Mesothelial cell of epicardium (in vitro differentiated cells): ENCODE data around the gene FHIT. TPM values are rescaled to one million over a fixed set of nuclear protein-coding genes. Genes with fewer than 3 reads are reported as not detected.

Source experiments
- DNase-seq, 2 experiments: peaks; one replicate each; pipeline ENCODE4 v3.0.0; 2021; ENCODE audit warnings: low spot score in 2 of 2; ENCODE audit not compliant: unreplicated experiment in 2 of 2
- H3K27ac Mint-ChIP-seq: 2 replicates; pipeline ENCODE4 v1.8.0; 2021; ENCODE audit warnings: mixed read lengths
- H3K27me3 Mint-ChIP-seq: 2 replicates; pipeline ENCODE4 v1.8.0; 2021; ENCODE audit warnings: low read depth, mixed read lengths
- H3K36me3 Mint-ChIP-seq: 2 replicates; pipeline ENCODE4 v1.8.0; 2021; ENCODE audit warnings: mixed read lengths
- H3K4me1 Mint-ChIP-seq: 2 replicates; pipeline ENCODE4 v1.8.0; 2021; ENCODE audit warnings: mixed read lengths
- H3K4me3 Mint-ChIP-seq: 2 replicates; pipeline ENCODE4 v1.8.0; 2021; ENCODE audit warnings: mild to moderate bottlenecking, moderate library complexity, mixed read lengths
- H3K9me3 Mint-ChIP-seq: 2 replicates; pipeline ENCODE4 v1.8.0; 2021; ENCODE audit warnings: mixed read lengths
- total RNA-seq: library from RNA; stranded (reverse); gene quantifications from 3 replicates; pipeline ENCODE4 v1.2.1, GENCODE V29; 2021
- TF ChIP-seq, protein P1 (sequence below): fragments of 200-600 bp; sonication (generic); IDR thresholded peaks from one replicate; pipeline ENCODE4 v1.5.0; 2021; ENCODE audit warnings: antibody characterized with exemption; ENCODE audit not compliant: unreplicated experiment

Gene FHIT
- total RNA-seq, 1 donor from 2014 or later: 10.7 TPM

DNA sequence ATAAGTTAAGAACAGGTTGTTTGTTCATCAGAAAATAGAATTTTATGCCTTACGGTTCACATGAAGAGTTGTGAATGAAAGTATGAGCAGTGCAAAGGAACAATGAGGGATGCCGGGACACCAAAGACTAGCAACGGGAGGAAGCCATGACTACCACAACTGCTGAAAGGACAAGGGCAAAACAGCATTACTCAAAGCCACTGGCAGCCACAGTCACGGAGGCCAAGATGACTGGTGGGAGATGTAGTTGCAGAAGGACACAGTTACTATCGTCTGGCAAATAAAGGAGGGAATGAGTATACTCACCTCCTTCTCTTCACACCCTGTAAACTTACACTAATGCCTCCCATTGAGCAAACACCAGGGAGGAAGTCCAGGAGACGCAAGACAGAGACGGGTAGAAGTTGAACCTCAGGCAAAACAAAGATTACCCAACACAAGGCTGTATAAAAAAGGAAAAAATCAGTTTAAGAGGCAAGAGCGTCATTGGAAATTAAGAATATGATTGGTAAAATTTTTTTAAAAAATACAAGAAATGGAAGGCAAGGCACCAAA is 675.5 kb downstream of the FHIT start:
- TF ChIP-seq, protein P1, sequence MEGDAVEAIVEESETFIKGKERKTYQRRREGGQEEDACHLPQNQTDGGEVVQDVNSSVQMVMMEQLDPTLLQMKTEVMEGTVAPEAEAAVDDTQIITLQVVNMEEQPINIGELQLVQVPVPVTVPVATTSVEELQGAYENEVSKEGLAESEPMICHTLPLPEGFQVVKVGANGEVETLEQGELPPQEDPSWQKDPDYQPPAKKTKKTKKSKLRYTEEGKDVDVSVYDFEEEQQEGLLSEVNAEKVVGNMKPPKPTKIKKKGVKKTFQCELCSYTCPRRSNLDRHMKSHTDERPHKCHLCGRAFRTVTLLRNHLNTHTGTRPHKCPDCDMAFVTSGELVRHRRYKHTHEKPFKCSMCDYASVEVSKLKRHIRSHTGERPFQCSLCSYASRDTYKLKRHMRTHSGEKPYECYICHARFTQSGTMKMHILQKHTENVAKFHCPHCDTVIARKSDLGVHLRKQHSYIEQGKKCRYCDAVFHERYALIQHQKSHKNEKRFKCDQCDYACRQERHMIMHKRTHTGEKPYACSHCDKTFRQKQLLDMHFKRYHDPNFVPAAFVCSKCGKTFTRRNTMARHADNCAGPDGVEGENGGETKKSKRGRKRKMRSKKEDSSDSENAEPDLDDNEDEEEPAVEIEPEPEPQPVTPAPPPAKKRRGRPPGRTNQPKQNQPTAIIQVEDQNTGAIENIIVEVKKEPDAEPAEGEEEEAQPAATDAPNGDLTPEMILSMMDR: no peak
- peaks cover 5% of the 10 kb centered on the region for H3K27me3 Mint-ChIP-seq
- H3K4me3 Mint-ChIP-seq: no peak overlapping the region
- no peak for DNase-seq
- H3K36me3 Mint-ChIP-seq: no peaks in the 10 kb centered on the region
- no peaks in the 10 kb centered on the region for H3K9me3 Mint-ChIP-seq
- H3K27ac Mint-ChIP-seq: no peak overlapping the region
- peaks cover 3% of the 10 kb centered on the region for H3K4me1 Mint-ChIP-seq

DNA sequence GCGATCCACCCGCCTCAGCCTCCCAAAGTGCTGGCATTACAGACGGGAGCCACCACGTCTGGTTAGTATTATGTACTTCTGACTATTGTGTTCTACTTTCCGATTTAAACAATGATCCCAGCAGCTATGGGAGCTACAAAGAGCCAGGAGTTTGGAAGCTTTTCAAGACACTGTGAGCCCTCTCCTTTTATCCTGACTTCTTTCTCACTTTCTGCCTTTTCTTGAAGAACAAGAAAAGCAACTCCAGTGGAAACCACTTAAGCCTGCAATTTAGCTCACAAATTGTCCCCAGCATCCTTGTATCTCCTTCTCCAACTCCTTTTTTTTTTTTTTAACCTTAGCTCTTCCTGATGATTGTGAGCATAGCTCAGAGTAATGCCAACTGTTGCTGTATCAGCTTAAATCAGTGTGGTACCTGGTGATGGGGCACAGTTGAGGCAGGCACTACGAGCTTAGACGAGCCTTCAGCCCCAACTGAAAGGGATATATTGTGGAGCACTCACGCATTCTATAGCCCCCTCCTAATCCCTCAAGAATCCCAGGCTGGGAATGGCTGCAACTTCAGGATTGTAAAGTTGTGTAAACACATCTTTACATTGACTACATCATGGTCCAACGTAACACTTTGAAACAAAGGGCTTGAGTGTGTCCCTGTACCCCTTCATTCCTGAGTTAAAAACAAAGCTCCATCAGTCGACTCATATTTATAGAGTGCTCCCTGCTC is 677.0 kb downstream of the FHIT start:
- H3K4me1 Mint-ChIP-seq: peaks cover 3% of the 10 kb centered on the region
- TF ChIP-seq, protein P1: no peak
- H3K9me3 Mint-ChIP-seq: no peaks in the 10 kb centered on the region
- no peak for DNase-seq
- no peaks in the 10 kb centered on the region for H3K36me3 Mint-ChIP-seq
- no peak overlapping the region for H3K27ac Mint-ChIP-seq
- peaks cover 5% of the 10 kb centered on the region for H3K27me3 Mint-ChIP-seq
- H3K4me3 Mint-ChIP-seq: no peak overlapping the region

GRCh38 chr3:60573494-60573893 is 677.8 kb downstream of the FHIT start:
- Mint-ChIP-seq H3K36me3 (no peaks in the 10 kb centered on the region), H3K4me3 (no peak overlapping the region), H3K4me1 (peaks cover 3% of the 10 kb centered on the region), H3K27ac (no peak overlapping the region), H3K9me3 (no peaks in the 10 kb centered on the region), H3K27me3 (peaks cover 5% of the 10 kb centered on the region)
- no peak for DNase-seq
- TF ChIP-seq, protein P1: no peak

DNA sequence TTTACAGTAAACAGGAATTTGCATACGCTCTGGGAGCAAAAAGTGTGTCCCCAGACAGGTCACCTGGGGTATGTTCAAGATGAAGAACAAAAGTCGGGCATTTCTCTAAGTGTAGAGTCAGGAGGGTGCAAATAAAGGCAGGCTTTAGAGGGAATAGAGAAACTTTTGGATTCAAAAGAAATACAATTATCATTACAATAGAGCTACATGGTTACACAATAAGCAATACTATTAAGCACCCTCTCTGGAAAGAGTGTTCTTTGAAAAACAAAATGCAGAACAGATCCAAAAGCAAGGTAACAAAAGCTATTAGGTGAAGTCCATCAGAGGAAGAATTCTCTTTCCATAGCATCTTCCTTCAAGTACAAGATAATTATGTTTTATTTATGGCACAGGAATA is 679.7 kb downstream of the FHIT start:
- TF ChIP-seq, protein P1: no peak

GRCh38 chr3:60557122-60557521 is 694.1 kb downstream of the FHIT start:
- Mint-ChIP-seq H3K27ac (no peak overlapping the region), H3K9me3 (no peaks in the 10 kb centered on the region), H3K4me1 (peaks cover 5% of the 10 kb centered on the region), H3K27me3 (no peaks in the 10 kb centered on the region), H3K4me3 (no peak overlapping the region), H3K36me3 (no peaks in the 10 kb centered on the region)
- TF ChIP-seq, protein P1: no peak
- no peak for DNase-seq

More for the DNA sequence above, 679.7 kb downstream of the FHIT start:
- H3K4me3 Mint-ChIP-seq: no peak overlapping the region
- peaks cover 3% of the 10 kb centered on the region for H3K4me1 Mint-ChIP-seq
- H3K36me3 Mint-ChIP-seq: peaks cover 2% of the 10 kb centered on the region
- H3K27me3 Mint-ChIP-seq: peaks cover 5% of the 10 kb centered on the region
- H3K27ac Mint-ChIP-seq: no peak overlapping the region
- DNase-seq: no peak
- H3K9me3 Mint-ChIP-seq: peaks cover 5% of the 10 kb centered on the region
